Neutrophil (primary cell): ENCODE results near the gene CEBPB.

Experiments
- H3K27ac ChIP-seq: fragments of 200-600 bp; sonication (generic); 2 replicates; pipeline ENCODE4 v1.5.1; 2016; ENCODE audit warnings: mild to moderate bottlenecking, moderate library complexity
- H3K27me3 ChIP-seq: fragments of 200-600 bp; sonication (generic); 2 replicates; pipeline ENCODE4 v1.6.0; 2016; ENCODE audit warnings: mild to moderate bottlenecking
- H3K36me3 ChIP-seq: fragments of 200-600 bp; sonication (generic); 2 replicates; pipeline ENCODE4 v1.5.1; 2017
- H3K4me1 ChIP-seq, 2 experiments: fragments of 200-600 bp in 1 of 2; sonication (generic) in 1 of 2; 1 replicate in 1 of 2; 2 replicates in 1 of 2; pipeline versions ENCODE4 v1.5.1 to v1.6.1; 2013 to 2016; ENCODE audit warnings: low read depth in 1 of 2, low read length in 1 of 2, mild to moderate bottlenecking in 1 of 2, moderate library complexity in 1 of 2; ENCODE audit not compliant: control insufficient read depth in 1 of 2, insufficient read depth in 1 of 2
- H3K4me3 ChIP-seq, 2 experiments: fragments of 200-600 bp in 1 of 2; sonication (generic) in 1 of 2; 1 replicate in 1 of 2; 2 replicates in 1 of 2; pipeline ENCODE4 v1.5.1; 2013 to 2016; ENCODE audit warnings: low read depth in 1 of 2, low read length in 1 of 2, mild to moderate bottlenecking in 1 of 2, moderate library complexity in 1 of 2
- H3K9me3 ChIP-seq: fragments of 200-600 bp; sonication (generic); 2 replicates; pipeline ENCODE4 v1.5.1; 2016
- TF ChIP-seq, protein P1 (sequence below): fragments of 200-600 bp; sonication (generic); IDR thresholded peaks from 2 replicates; pipeline ENCODE4 v1.5.1; 2016; ENCODE audit warnings: antibody characterized with exemption

Gene CEBPB

GRCh38 chr20:50190251-50191064, at the start of gene CEBPB:
Gene CEBPB, plus strand, starts transcription at chr20:50190830. Its CDS starts 204 bp downstream, at chr20:50191034.
- peak within 1 kb of the TSS; percentile 100 for H3K27ac ChIP-seq
- TF ChIP-seq, protein P1, sequence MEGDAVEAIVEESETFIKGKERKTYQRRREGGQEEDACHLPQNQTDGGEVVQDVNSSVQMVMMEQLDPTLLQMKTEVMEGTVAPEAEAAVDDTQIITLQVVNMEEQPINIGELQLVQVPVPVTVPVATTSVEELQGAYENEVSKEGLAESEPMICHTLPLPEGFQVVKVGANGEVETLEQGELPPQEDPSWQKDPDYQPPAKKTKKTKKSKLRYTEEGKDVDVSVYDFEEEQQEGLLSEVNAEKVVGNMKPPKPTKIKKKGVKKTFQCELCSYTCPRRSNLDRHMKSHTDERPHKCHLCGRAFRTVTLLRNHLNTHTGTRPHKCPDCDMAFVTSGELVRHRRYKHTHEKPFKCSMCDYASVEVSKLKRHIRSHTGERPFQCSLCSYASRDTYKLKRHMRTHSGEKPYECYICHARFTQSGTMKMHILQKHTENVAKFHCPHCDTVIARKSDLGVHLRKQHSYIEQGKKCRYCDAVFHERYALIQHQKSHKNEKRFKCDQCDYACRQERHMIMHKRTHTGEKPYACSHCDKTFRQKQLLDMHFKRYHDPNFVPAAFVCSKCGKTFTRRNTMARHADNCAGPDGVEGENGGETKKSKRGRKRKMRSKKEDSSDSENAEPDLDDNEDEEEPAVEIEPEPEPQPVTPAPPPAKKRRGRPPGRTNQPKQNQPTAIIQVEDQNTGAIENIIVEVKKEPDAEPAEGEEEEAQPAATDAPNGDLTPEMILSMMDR: peak; percentile 92
- no peaks in the 10 kb centered on the region for H3K9me3 ChIP-seq
- peak within 1 kb of the TSS; percentile 87 to 93 for H3K4me3 ChIP-seq
- H3K4me1 ChIP-seq: peaks cover 68 to 69% of the 10 kb centered on the region in 2 experiments
- H3K36me3 ChIP-seq: peaks cover 29% of the 10 kb centered on the region
- H3K27me3 ChIP-seq: no peaks in the 10 kb centered on the region

DNA sequence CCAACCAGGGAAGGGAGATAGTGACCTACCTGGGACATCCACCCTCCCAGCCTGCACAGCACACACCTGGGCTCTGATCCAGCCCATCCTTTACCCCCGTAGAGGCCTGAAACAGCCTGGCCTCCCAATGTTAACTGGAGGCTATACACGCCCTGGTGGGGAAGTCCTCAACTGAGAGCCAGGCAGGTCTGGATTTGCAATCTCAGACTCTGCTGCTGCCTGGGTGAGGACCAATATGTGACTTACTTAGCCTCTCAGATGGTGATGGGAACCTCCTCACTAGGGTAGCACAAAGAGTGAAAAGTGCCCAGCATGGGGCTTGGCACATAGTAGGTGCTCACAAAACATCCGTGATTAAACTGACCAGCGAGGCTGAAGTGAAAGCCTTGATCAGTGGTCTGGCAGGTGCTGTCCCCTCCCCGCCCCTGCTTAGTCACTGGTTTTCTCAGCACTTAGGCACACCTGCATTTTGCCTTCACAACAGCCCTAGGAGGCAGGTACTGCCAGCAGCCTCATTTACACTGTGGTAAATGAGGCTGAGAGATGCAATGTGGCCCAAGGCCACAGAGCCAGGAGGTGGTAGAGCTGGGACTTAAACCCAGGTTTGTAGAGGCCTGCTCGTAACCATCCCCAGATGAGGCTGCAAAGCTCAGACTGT, 49.5 kb upstream of the CEBPB start:
- Histone ChIP-seq H3K27ac (no peak overlapping the region), H3K36me3 (peaks cover 53% of the 10 kb centered on the region), H3K9me3 (no peaks in the 10 kb centered on the region), H3K27me3 (no peaks in the 10 kb centered on the region), H3K4me1 (peaks cover 4 to 6% of the 10 kb centered on the region in 2 experiments), H3K4me3 (no peak overlapping the region)
- TF ChIP-seq, protein P1: no peak

- no peaks in the 10 kb centered on the region for H3K9me3 ChIP-seq
- TF ChIP-seq, protein P1: no peak
- peaks cover 13 to 14% of the 10 kb centered on the region in 2 experiments for H3K4me1 ChIP-seq
- no peak overlapping the region for H3K27ac ChIP-seq
- H3K27me3 ChIP-seq: no peaks in the 10 kb centered on the region
- H3K4me3 ChIP-seq: no peak overlapping the region
- H3K36me3 ChIP-seq: peaks cover 53% of the 10 kb centered on the region
Observed at GRCh38 chr20:50141811-50142561, 48.6 kb upstream of the CEBPB start.

DNA sequence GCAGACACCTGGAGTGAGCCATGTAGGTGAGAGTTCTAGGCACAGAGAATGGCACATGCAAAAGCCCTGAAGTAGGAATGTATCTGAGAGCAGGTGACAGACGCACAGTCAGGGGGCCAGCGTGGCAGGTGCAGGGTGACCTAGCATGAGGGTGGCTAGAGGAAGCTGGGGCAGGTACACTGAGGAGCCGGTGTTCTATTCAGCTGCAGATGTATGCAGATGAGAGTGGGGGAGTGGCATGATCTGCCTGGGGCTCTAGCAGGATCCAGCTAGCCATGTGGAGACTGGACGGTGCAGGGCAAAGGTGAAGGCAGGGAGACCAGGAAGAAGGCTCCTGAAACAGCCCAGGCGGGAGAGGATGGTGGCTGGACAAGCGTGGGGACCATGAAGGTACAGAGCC, 47.8 kb upstream of the CEBPB start:
- peaks cover 17 to 18% of the 10 kb centered on the region in 2 experiments for H3K4me1 ChIP-seq
- no peak overlapping the region for H3K27ac ChIP-seq
- H3K9me3 ChIP-seq: no peaks in the 10 kb centered on the region
- H3K4me3 ChIP-seq: no peak overlapping the region
- H3K36me3 ChIP-seq: peaks cover 48% of the 10 kb centered on the region
- TF ChIP-seq, protein P1: no peak
- H3K27me3 ChIP-seq: no peaks in the 10 kb centered on the region

GRCh38 chr20:50144362-50144761, 46.3 kb upstream of the CEBPB start:
- Histone ChIP-seq H3K9me3 (no peaks in the 10 kb centered on the region), H3K36me3 (peaks cover 44% of the 10 kb centered on the region), H3K4me1 (peaks cover 17 to 18% of the 10 kb centered on the region in 2 experiments), H3K4me3 (no peak overlapping the region), H3K27ac (no peak overlapping the region), H3K27me3 (no peaks in the 10 kb centered on the region)
- TF ChIP-seq, protein P1: no peak
